ENCODE results near the gene IMMP2L.

GRCh38 chr7:111210996-111211395, 351.3 kb downstream of the IMMP2L start:
- TF ChIP-seq JAZF1 (CRISPR knock-in tag; IDR thresholded peaks at IDR 0.05) (no peak), IRF2 (CRISPR knock-in tag; IDR thresholded peaks at IDR 0.05; ENCODE audit: borderline replicate concordance, low read depth) (no peak), SP1 (CRISPR knock-in tag; conservative IDR thresholded peaks at IDR 0.05) (no peak), OVOL2 (CRISPR knock-in tag; IDR thresholded peaks at IDR 0.05; ENCODE audit: borderline replicate concordance) (no peak), ETV6 (CRISPR knock-in tag; IDR thresholded peaks at IDR 0.05) (no peak), RELA (CRISPR knock-in tag; IDR thresholded peaks at IDR 0.05; ENCODE audit: borderline replicate concordance) (no peak), JUN (CRISPR knock-in tag; IDR thresholded peaks at IDR 0.05) (no peak), CTCF (IDR thresholded peaks at IDR 0.05) (no peak), FOXP1 (CRISPR knock-in tag; IDR thresholded peaks at IDR 0.05; ENCODE audit: borderline replicate concordance) (no peak), CREB1 (CRISPR knock-in tag; IDR thresholded peaks at IDR 0.05) (no peak), USF2 (CRISPR knock-in tag; IDR thresholded peaks at IDR 0.05) (no peak)

All from WTC11 (cell line).